ENCODE data around the gene CDC40.
"Not testable (repeated sequence)": the region's sequence is repeated elsewhere in the genome, so short reads cannot be mapped to it uniquely, and the experiment has no call there.

Gene CDC40

DNA sequence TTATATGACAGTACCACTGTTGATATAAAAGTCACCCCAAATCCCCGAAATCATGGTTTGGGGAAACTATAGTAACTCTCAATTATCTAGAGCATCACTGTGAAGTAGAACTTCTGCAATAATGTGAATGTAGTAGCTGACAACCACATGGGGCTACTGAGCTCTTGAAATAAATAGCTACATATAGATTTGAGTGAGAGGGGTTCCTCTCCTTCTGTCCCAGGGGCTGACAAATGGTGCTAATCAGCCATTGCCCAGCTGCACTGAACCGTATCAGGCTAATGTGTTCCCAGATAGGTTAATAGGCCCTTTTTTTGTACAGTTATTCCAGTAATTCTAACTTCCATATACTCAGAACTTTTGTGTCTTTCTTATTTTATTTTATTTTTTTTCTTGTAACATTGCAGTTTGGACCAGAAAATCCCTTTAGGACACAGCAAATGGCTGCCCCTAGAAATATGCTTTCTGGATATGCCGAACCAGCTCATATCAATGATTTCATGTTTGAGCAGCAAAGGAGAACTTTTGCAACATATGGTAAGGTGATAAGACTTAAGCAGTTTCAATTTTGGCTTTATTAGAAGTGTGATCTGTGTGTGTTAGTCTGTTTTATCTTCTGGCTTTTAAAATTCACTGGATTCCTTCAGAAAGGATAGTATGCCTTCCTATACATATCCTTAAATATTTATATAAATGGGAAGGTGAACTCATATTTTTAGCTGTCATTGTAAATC, 21.1 kb downstream of the CDC40 start:
- DNase-seq (ENCODE audit: low spot score), result no peak

DNA sequence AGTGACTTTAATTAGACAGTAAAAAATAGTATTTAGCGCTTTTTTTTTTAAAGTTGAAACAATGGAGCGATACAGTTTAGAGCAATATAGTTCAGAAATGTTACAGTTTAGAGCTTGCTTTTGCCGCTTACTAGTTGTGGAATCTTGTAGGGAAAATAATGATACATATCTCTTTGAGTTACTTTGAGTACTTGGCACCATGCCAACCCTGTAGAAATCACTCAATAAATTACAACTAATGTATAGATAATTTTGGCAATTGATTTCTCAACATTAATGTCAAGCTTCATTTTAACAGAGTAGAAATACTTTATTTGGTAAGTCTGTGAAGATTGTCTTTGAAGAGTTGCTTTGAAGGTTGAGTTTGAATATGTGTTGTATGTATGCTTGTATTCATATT, 27.4 kb downstream of the CDC40 start:
- DNase-seq (ENCODE audit: low spot score), result no peak

GRCh38 chr6:110211753-110212152, 31.5 kb downstream of the CDC40 start:
- no peak for DNase-seq (ENCODE audit: low spot score)

DNA sequence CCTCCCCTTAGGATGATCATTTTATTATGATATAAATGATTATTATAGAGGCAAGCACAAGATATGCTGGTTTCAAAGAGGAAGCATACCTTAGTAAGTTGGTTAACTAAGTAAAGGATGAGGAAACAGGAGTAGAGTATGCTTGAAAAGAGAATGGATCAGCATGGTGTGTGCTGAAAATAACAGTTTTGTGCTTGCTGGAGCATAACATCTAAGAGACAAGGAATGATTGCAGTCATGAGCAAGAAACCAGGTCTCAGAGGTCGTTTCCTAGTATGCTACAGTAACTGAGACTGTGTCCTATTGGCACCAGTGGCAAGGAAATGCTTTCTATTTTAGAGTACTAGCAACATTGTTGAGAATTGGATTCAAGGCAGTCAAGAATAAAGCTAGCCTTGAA, 34.1 kb downstream of the CDC40 start:
- no peak for DNase-seq (ENCODE audit: low spot score)

- DNase-seq (ENCODE audit: low spot score), result no peak
These were observed 35.9 kb downstream of the CDC40 start for GRCh38 chr6:110216140-110216539.

- no peak for DNase-seq (ENCODE audit: low spot score)
These were observed 37.0 kb downstream of the CDC40 start for GRCh38 chr6:110217266-110217665.

- no peak for DNase-seq (ENCODE audit: low spot score)
These were observed 41.5 kb downstream of the CDC40 start for GRCh38 chr6:110221738-110222137.

DNA sequence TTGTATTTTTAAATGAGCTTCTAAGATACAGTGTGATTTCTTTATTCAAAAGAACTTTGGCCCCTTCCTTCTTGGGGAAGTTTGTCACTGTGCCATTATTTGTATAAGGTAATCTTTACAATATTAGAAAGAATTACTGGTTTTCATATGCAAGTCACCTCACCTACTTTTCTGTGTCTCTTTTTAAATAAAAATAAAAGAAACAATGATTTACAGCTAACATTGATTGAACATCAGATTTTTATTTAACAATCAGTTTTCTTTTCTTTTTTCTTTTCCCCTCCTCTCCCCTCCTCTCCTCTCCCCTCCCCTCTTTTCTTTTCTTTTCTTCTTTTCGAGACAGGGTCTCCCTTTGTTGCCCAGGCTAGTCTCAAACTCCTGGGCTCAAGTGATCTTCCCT, 46.0 kb downstream of the CDC40 start:
- DNase-seq (ENCODE audit: low spot score), result no peak

DNA sequence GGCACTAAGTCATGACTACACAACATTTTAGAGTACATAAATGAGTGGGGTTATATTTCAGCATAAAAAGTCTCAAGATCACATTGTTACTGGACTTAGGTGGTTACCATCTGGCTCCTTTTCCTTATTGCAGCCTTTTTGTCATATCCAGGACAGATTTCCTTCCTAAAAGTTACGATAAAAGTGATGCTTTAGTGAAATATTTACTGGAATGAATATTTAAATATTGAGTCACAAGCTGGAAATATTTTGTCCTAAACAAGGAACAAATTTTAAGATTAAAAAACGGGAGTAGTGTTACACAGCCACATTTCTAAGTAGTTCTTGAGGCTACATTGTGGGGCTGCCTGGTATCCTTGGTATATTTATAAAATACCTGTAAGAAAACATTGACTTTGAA, 52.2 kb downstream of the CDC40 start:
- DNase-seq (ENCODE audit: low spot score), result no peak

GRCh38 chr6:110233770-110234374, 53.6 kb downstream of the CDC40 start:
- DNase-seq (ENCODE audit: low spot score), result peak; percentile 4

- not testable (repeated sequence) for DNase-seq (ENCODE audit: low spot score)
These were observed 55.8 kb downstream of the CDC40 start for GRCh38 chr6:110236007-110236406.

DNA sequence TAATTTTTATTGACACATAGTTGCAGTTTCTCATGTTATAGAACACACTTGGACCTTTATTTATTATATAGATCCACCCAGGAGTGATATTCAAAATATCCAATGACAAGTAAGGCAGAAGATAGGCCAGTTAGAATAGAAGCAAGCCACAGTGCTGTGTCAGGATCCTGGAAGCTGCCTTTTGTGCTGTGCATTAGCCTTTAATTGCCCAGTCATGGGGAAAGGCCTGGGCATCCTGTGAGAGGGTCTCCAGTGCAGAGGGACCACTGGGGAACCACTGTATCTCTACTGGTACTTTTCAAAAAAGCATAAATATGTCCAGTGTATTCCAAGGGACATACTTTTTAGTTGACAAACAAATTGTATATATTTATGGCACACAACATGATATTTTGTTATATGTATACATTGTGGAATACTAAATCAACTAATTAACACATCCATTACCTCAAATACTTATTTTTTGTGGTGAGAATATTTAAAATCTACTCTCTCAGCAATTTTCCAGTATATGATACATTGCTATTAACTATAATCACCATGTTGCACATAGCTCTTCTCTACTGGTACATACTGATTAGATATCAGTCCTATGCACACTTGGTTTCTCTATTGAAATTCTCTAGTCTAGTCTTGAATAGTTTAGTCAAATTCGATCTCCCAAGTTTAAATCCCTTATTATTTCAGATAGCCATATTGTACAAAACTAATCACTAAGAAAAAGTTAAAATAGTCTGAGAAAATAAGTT, 59.5 kb downstream of the CDC40 start:
- no peak for DNase-seq (ENCODE audit: low spot score)

- DNase-seq (ENCODE audit: low spot score), result not testable (repeated sequence)
These were observed 64.4 kb downstream of the CDC40 start for GRCh38 chr6:110244621-110245020.

- no peak for DNase-seq (ENCODE audit: low spot score)
These were observed 66.2 kb downstream of the CDC40 start for GRCh38 chr6:110246378-110246777.

DNA sequence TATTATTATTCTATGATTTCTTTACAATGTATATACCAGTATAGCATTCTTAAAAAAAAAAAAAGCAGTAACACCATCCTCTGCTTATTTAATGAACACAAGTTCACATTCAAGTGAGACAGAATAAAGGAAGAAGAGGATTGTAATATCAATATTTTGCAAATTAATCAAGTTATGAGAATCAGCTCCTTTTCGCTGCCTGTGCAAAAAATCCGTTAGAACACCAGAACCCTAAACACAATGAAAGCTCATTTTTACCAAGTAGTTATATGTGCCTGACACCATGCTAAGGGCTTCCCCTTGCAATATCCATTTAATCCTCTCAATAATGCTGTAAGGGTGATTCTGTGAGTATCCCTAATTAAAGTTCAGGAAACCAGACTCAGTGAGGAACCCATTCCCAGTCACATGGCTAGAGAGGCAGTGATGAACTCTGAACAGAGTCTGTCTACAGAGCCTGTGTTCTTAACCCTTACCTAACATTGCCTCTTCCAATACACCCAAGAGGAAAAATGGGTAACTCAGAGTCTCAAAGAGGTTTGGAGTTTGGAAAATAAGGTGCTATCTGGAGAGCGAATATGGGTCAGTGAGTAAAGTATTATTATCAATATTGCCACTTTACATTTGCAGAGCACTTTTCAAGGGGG, 66.8 kb downstream of the CDC40 start:
- no peak for DNase-seq (ENCODE audit: low spot score)

DNA sequence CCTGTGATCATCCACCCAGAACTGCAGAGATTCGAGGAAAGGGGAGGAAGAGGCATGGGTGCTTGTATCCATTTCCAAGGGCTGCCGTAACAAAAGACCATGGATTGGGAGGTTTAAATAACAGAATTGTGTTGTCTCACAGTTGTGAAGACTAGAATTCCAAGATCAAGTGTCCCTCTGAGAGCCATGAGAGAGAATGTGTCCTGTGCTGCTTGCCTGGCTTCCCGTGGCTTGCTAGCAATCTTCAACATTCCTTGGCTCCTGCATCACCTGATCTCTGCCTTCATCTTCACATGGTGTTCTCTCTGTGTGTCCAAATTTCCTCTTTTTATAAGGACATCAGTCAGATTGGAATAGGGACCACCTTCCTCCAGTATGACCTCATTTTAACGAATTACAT, 69.8 kb downstream of the CDC40 start:
- no peak for DNase-seq (ENCODE audit: low spot score)

DNA sequence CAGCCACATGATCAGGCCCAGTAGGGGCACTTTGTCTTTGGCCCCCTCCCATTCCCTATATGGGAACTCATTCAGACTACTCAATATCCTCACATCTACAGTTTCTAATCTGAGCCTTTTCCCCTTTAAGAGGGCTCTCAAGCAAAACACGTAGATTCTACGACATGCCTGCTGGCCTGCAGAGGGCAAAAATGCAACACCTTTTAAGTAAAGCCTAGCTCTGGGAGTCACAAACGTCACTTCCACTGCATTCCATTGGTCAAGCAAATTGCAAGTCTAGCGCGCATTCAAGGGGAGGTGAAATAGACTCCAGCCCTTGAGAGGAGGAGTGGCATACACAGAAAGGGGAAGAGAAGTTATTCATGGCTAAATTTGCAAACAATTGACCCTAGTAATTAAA, 70.6 kb downstream of the CDC40 start:
- no peak for DNase-seq (ENCODE audit: low spot score)

DNA sequence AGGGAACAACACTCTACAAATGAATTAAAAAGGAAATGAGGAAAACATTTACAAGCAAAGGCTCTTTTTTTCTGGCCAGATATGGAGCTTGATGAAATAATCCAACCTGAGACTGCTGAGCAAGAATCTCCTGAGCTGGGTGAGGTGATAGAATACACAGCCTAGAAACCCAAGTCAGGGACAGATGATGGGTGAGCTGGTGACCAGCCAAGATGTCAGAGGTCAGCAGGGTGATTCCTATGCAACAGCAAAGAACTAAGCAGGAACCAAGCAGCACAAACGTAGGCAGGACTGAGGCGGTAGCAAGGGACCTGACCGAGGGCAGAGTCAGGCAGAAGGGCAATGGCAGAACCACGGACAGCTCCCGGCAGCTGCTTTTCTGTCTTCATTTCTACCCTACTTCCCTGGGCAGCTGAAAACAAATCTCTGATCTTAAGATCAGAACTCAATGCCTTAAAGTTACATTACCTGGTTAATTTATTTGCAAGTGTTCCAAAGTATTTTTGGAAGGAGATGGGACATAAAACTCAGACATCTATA, 75.1 kb downstream of the CDC40 start:
- DNase-seq (ENCODE audit: low spot score), result no peak

- no peak for DNase-seq (ENCODE audit: low spot score)
These were observed 76.1 kb downstream of the CDC40 start for GRCh38 chr6:110256366-110256765.

DNA sequence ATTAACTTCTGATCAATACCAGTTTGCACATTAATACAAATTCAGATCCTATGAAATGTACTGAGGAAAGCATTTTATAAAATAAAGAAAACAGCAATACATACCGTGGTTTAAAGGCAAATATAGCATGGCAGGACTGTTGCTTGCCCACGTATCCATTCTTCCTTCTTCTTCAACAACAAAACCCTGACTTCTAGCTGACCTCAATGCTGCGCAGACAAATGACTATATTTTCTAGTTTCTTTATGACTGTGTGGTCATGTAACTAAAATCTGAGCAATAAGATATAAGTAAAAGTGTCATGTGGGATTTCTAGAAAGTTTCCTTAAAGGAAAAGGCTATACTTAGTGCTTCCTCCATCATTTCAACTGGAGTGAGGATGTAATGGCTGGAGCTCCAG, 85.0 kb downstream of the CDC40 start:
- no peak for DNase-seq (ENCODE audit: low spot score)

DNA sequence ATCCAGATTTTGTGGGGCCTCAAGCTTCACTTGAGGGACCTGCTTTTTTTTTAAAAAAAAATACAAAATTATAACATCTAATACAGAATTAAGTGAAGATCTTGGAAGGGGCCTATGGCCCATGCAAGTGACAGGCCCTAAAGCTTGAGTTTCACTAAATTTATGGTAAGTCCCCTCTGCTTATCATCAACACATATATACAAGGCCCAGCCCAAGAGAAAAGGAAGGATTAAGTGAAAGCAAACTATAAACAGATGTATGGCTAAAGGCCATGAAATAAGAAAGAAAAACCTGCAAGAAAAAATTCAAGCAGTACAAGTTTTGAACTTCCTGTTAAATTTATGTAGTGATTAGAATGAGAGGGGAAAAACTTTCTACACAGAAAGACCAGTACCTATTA, 86.8 kb downstream of the CDC40 start:
- DNase-seq (ENCODE audit: low spot score), result no peak

GRCh38 chr6:110269623-110270022, 89.4 kb downstream of the CDC40 start:
- DNase-seq (ENCODE audit: low spot score), result no peak

- DNase-seq (ENCODE audit: low spot score), result no peak
These were observed 89.9 kb downstream of the CDC40 start for GRCh38 chr6:110270165-110270564.
